Heart left ventricle (tissue), 13 donors: ENCODE measurements around the gene LOC101059915.
"Not testable (repeated sequence)": the region's sequence is repeated elsewhere in the genome, so short reads cannot be mapped to it uniquely, and the experiment has no call there.

Experiments
- CTCF ChIP-seq, 12 donors: fragments of 200-600 bp; sonication (generic) in 4 of 12; IDR thresholded peaks; one replicate each; pipeline versions ENCODE4 v1.5.0 to v1.8.0; 2018 to 2022; ENCODE audit warnings: antibody characterized with exemption in 12 of 12, mild to moderate bottlenecking in 5 of 12
- POLR2A ChIP-seq, 2 donors: fragments of 450-650 bp; IDR thresholded peaks; one replicate each; pipeline ENCODE4 v1.6.1; 2017; ENCODE audit warnings: antibody characterized with exemption in 2 of 2, mild to moderate bottlenecking in 2 of 2, moderate library complexity in 2 of 2
- donor health status: ischemic (EF 13 %, LVEDD 7.1; RV severe dilation, severe dysfunction).
- donor health status: DM: no; HTN: yes; CAD: no.
- donor health status: DM: no; HTN: no; CAD: no.
- donor health status: ischemic (EF 25% LVEDD 6.9; RV normal size, moderate dysfunction).
- donor health status: ischemic (EF 25% LVEDD 5.7; RV mildly dilated, moderate dysfunction).
- donor health status: ischemic (EF 35%, LVEDD 5.7; RV mildly dilated, moderate dysfunction).
- donor health status: nonischemic (EF 11% LVEDD 7.7; RV severe dilation, severe dysfunction).
- donor health status: DM: yes; HTN: yes; CAD: no.
- donor health status: PGD.
- donor health status: ischemic (EF 29% LVEDD 5.4; RV normal size, mild dysfunction).
- donor health status: nonischemic (EF 23%, LVEDD 6.1; RV moderate dilation, normal function).

DNA sequence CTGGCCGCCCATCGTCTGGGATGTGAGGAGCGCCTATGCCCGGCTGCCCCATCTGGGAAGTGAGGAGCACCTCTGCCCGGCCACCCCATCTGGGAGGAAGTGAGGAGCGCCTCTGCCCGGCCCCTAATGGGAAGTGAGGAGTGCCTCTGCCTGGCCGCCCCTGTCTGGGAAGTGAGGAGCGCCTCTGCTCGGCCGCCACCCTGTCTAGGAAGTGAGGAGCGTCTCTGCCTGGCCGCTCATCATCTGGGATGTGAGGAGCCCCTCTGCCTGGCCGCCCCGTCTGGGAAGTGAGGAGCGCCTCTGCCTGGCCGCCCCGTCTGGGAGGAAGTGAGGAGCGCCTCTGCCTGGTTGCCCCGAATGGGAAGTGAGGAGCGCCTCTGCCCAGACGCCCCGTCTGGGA is 8.3 kb downstream of the LOC101059915 start:
- TF ChIP-seq CTCF, POLR2A (IDR thresholded peaks at IDR 0.05): not testable (repeated sequence)
